OCI-LY1 (cell line): ENCODE measurements around the gene FRMD6.

ENCODE experiments used
- EZH2 ChIP-seq: fragments of 200-600 bp; sonication (generic), shearing (Covaris generic); IDR thresholded peaks from 2 replicates; pipeline ENCODE4 v1.8.0; 2017; ENCODE audit warnings: borderline replicate concordance, mixed run types, mild to moderate bottlenecking, antibody characterized with exemption, low read length, moderate library complexity, mixed read lengths
- TF ChIP-seq, protein P1 (sequence below): fragments of 200-600 bp; sonication (generic), shearing (Covaris generic); IDR thresholded peaks from 2 replicates; pipeline ENCODE4 v1.5.1; 2017; ENCODE audit warnings: mild to moderate bottlenecking, antibody characterized with exemption, low read length, moderate library complexity, mixed read lengths

DNA sequence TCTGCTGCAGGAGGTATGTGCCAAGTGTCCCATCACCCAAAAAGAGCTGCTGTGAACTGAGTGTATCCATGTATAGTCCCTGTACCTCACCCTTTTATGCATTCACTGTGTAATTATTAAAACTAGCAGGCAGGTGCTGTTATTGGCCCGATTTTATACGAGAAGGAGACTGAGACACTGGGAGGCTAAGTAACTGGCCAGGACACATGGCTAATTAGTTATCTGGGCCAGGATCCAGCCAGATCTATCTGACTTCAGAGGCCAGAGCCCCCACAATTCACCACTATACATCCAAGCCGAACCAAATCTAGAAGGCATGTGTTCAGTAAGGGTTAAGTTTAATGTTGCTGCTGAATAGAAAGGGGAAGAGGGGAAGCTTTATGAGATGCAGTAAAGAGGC is 73.4 kb downstream of the FRMD6 start:
- TF ChIP-seq, protein P1, sequence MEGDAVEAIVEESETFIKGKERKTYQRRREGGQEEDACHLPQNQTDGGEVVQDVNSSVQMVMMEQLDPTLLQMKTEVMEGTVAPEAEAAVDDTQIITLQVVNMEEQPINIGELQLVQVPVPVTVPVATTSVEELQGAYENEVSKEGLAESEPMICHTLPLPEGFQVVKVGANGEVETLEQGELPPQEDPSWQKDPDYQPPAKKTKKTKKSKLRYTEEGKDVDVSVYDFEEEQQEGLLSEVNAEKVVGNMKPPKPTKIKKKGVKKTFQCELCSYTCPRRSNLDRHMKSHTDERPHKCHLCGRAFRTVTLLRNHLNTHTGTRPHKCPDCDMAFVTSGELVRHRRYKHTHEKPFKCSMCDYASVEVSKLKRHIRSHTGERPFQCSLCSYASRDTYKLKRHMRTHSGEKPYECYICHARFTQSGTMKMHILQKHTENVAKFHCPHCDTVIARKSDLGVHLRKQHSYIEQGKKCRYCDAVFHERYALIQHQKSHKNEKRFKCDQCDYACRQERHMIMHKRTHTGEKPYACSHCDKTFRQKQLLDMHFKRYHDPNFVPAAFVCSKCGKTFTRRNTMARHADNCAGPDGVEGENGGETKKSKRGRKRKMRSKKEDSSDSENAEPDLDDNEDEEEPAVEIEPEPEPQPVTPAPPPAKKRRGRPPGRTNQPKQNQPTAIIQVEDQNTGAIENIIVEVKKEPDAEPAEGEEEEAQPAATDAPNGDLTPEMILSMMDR, result no peak
- TF ChIP-seq EZH2, result no peak
